HS-5 (cell line): ENCODE results near the gene TRIM44.
"Not testable (repeated sequence)": the region's sequence is repeated elsewhere in the genome, so short reads cannot be mapped to it uniquely, and the experiment has no call there.

Experiments
- DNase-seq: peaks from one replicate; pipeline ENCODE4 v3.0.0-alpha.2; 2012; ENCODE audit warnings: low read depth

The TRIM44 gene

GRCh38 chr11:35672608-35673007, 10.0 kb downstream of the TRIM44 start:
- no peak for DNase-seq

DNA sequence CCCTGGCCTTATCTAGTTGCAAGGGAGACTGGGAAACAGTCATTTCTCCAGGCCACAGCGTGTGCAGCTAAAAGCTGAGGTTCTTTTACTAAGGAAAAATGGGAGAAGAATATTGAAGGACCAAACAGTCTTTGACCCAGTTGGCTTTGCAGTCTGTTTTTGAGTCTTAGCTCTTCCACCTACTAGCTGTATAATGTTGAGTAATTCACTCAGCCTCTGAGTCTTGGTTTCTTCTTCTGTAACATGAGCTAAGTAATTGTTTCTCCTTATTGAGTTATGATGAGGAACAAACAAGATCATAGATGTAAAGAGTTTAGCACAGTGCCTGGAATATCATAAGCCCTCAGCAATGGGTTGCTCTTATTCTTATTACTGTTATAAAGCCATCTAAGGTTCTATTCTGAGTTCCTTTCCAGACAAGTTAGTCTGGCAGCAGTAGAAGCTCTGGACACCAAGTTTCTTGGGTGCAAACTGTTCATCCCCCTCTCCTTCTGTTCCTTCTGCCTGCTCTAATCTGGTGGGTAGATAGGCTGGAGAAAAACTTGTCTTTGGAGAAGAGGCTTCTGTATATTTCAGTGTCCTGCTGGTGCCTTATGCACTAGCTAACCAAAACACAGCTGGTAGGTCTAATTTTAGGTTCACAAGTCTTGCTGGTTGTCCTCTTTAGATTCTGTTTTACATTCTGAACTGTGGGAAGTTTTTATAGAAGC, 13.5 kb downstream of the TRIM44 start:
- DNase-seq, result no peak

DNA sequence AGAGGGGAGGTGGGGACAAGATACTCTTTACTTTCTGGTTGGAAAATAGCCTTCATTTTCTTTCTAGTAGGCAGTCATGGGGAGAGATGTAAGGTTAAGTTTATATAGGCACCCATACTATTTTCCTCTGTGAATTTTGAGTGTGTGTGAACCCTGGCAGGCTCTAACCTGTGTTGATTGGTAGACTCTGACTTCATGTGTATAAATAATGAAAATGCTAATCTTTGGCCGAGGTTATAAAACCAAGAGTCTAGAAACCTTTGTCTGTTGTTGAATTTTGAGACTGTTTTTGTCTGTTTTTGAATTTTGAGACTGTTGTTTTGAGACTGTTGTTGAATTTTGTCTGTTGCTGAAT, 14.0 kb downstream of the TRIM44 start:
- DNase-seq, result no peak

- DNase-seq, result no peak
Observed at GRCh38 chr11:35677904-35678303, 15.3 kb downstream of the TRIM44 start.

DNA sequence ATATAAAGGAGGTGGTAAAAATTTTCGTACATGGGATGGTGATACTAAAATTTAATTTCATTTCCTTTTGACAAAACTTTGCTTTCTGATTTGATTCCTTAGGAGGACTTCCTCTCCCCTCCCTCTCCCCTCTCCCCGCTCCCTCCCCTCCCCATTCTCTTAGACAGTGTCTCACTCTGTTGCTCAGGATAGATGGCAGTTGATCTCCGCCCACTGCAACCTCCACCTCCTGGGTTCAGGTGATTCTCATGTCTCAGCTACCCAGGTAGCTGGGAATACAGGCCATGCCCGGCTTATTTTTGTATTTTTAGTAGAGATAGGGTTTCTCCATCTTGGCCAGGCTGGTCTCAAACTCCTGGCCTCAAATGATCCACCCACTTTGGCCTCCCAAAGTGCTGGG, 15.9 kb downstream of the TRIM44 start:
- DNase-seq, result no peak

DNA sequence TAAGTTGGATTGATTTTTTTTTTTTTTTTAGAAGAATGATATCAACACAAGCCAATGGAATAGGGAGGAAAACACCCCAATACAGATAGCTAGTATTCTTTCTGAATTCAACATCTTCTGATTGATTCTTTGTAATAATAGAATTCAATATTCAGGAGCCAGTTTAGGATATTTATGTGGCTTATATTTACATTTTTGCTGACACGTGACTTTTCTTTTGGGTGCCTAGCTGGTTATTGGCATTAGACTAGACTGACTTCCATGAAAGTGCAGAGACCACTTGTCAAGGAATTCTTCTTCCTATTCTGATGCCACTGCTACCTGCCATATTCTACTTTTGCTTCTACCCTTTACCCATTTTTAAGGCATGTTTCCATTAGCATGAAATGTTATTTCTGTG, 16.4 kb downstream of the TRIM44 start:
- no peak for DNase-seq

DNA sequence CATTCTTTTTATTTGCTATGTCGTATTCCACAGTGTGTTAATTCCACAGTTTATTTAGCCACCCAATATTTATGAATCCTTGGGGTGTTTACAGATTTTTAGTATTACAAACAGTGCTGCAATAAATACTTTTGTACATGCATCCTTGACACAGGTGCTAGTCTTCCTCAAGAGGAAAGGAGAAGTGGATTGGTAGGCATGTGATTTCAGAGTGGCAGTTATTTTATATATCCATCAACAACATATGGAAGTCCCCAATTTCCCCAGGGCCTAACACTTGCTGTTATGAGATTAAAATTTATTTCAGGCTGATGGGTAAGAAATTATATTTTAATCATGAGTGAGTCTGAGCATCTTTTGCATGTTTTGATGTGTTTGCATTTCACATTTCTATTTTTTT, 17.9 kb downstream of the TRIM44 start:
- no peak for DNase-seq

- DNase-seq, result no peak
Observed at GRCh38 chr11:35681163-35681767, 18.7 kb downstream of the TRIM44 start.

GRCh38 chr11:35682230-35683173, 19.9 kb downstream of the TRIM44 start:
- DNase-seq, result no peak

DNA sequence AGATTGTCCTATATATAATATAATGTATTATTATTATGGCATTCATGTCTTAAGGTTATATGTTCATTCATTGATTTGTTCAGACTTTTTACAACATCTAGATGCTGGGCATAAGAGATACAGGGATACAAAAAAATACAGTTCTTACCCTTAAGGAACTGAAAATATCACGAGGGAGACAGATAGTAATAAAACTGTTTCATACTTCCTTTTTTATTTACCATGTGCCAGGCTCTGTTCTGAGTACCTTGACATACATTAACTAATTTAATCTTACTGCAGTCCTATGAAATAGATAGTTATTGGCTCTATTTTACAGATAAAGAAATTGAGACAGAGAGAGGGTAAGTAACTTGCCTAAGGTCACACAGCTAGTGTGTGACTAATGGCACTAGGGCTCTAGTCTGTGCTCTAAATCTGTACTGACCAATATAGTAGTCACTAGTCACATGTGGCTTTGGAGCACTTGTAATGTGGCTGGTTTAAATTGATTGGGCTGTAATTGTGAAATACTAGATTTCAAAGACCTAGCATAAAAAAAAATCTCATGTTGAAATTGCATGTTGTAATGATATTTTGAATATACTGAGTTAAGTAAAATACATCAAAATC, 21.3 kb downstream of the TRIM44 start:
- peak; percentile 19 for DNase-seq

DNA sequence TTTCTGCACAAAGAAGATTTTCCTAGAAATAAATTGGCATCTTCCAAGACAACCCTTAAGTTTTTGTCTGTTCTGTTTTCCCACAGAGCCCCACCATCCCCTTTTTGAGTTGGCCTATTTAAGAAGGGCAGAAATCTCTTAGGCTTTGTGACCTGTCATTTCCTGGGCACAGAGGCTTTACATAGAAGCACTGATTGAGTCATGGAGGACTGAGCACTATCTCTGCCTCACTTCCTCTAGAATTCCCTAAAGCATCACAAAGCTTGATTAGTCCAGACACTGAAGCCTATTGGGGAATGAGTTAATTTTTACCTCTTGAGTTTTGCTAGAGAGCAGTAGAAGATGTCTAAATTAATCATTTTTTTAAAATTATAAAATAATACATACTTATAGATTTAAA, 25.4 kb downstream of the TRIM44 start:
- DNase-seq, result peak; percentile 41

DNA sequence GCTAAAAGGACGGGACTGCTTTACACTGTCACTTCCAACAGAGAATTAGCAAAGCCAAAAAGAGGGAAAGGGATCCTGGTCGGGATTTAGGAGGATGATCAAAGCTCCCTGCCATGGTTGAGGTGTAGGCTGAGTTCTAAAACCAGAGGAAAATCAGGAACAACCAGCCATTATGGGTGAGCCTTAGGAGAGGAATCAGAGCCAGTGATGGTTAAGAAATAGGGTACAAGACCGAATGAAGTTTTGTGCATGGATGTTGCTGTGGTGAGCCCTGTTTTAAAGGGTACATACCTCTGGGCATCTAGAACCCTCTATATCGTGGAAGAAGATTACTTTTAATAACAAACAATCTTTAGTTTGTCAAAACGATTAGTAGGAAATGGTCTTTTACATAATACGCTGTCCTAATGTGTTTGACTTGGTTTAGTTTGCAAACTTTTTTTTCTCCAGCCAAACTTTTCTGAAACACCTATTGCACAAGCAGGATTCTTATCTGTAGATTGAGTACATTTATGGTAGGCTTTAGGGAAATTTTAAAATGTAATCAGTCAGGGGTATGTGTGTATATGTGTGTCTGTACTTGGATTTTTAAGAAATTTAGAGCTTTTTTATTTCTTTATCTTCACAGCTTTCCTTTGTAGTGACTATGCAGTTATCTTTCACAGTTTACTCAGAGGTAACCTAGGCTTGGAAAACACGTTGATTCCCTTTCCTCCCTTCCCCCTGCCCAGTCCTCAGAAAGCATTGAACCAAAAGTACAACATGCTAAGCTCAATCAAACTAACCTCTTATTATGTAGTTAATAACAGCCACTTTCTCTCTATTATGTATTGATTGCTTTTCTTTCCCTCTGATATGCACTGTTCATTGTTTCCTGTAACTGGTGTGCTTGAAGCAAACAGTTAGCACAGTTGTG, 26.8 kb downstream of the TRIM44 start:
- no peak for DNase-seq

GRCh38 chr11:35702126-35702525, 39.6 kb downstream of the TRIM44 start:
- DNase-seq, result no peak

- no peak for DNase-seq
Observed at GRCh38 chr11:35709376-35709775, 46.8 kb downstream of the TRIM44 start.

- DNase-seq, result no peak
Observed at GRCh38 chr11:35711173-35711910, 48.8 kb downstream of the TRIM44 start.

DNA sequence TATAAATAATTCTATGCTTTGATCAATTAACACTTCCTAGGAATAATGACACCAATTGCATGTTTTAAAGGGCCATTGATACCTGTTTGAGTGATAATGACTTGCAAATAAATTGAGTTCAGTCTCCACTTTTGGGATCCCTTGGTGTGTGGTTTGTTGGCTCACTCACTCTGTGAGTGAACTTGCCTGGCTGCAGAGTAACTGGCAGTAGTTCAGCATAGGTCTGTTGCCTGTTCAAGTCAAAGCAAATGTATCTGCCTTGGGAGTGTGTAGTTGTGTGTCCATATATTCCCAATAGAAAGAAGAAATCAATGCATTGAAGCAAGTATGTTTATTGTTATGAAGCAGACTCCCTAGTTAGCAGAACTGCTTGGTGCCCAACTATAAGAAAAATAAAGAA, 49.3 kb downstream of the TRIM44 start:
- no peak for DNase-seq

- no peak for DNase-seq
Observed at GRCh38 chr11:35712533-35712932, 50.0 kb downstream of the TRIM44 start.

DNA sequence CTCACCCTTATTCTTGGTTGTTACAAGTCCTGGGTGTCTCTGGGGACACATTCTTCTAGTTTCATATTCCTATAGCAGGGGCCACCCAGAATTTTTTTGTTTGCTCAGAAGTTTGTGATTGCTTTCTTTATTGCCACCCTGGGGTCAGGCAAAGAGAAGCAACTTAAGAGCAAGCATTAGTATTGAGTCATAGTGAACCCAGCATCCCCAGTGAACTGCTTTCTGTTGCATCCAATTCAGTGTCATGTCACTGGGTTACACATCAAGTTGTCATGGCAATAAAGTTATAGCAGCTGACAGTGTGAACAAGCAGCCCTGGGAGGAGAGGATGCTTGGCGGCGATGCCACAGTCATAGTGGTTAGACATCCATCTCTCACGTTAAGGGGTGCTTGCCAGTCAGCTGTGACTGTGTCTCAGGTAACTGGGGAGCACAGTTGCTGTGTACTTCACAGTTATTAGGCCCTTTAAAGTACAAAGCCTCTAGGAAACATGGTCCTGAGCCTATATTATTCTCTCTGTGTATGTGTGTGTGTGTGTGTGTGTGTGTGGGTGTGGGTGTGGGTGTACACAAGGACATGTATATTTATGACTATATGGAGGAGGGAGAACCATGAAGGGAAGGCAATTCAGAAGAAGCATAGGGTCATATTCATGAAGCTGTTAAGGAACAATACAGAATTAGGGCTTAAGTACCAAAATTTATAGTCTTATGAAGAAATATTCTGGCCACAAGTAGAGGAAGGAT, 52.5 kb downstream of the TRIM44 start:
- DNase-seq, result peak; percentile 8

- not testable (repeated sequence) for DNase-seq
Observed at GRCh38 chr11:35715677-35716076, 53.1 kb downstream of the TRIM44 start.

GRCh38 chr11:35717043-35717442, 54.5 kb downstream of the TRIM44 start:
- DNase-seq, result no peak
